K562 (cell line): ENCODE results near the gene SCN4A.

Source experiments
- CHCHD3 ChIP-seq: fragments of 250-450 bp; sonication (Bioruptor Pico); IDR thresholded peaks from 2 replicates; pipeline ENCODE4 v2.1.2; 2022; ENCODE audit warnings: mild to moderate bottlenecking
- CTCF ChIP-seq, 3 experiments: IDR thresholded peaks in 2 of 3; conservative IDR thresholded peaks in 1 of 3; 2 replicates each; pipeline ENCODE4 v1.5.1; 2011 to 2012; ENCODE audit warnings: low read length in 3 of 3, mild to moderate bottlenecking in 3 of 3, control low read depth in 2 of 3, improper control_type of control experiment in 1 of 3, inconsistent platforms in 1 of 3, low read depth in 1 of 3, mixed read lengths in 1 of 3, moderate library complexity in 1 of 3; ENCODE audit not compliant: insufficient read depth in 2 of 3
- HDAC2 ChIP-seq: fragments of 450-650 bp; IDR thresholded peaks from 2 replicates; pipeline ENCODE4 v1.6.1; 2016; ENCODE audit warnings: mild to moderate bottlenecking
- KDM5B ChIP-seq: fragments of 200-600 bp; sonication (generic); IDR thresholded peaks from 2 replicates; pipeline ENCODE4 v1.6.1; 2012; ENCODE audit warnings: low read depth, mild to moderate bottlenecking, moderate library complexity, low read length, control low read depth, inconsistent platforms; ENCODE audit not compliant: insufficient replicate concordance
- NRF1 ChIP-seq, 2 experiments: fragments of 450-650 bp; IDR thresholded peaks in 1 of 2; conservative IDR thresholded peaks in 1 of 2; 2 replicates each; pipeline ENCODE4 v1.6.1; 2014; ENCODE audit warnings: mild to moderate bottlenecking in 2 of 2
- PHF20 ChIP-seq: fragments of 450-650 bp; IDR thresholded peaks from 2 replicates; pipeline ENCODE4 v1.6.1; 2018; ENCODE audit not compliant: partially characterized antibody
- POU5F1 ChIP-seq: fragments of 150-350 bp; IDR thresholded peaks from 2 replicates; pipeline ENCODE4 v1.6.1; 2014; ENCODE audit warnings: borderline replicate concordance, low read length, low read depth, mild to moderate bottlenecking; ENCODE audit not compliant: partially characterized antibody
- PTRF ChIP-seq: fragments of 450-650 bp; IDR thresholded peaks from 2 replicates; pipeline ENCODE4 v1.6.1; 2016; ENCODE audit warnings: mild to moderate bottlenecking, missing genetic modification characterization, missing compliant biosample characterization
- RAD21 ChIP-seq, 2 experiments: fragments of 250-450 bp in 1 of 2; fragments of 450-650 bp in 1 of 2; sonication (Bioruptor Pico) in 1 of 2; formaldehyde crosslinking in 1 of 2; IDR thresholded peaks in 1 of 2; conservative IDR thresholded peaks in 1 of 2; 2 replicates each; pipeline versions ENCODE4 v1.4.0 to v1.8.0; 2020 to 2022; ENCODE audit warnings: mild to moderate bottlenecking in 2 of 2, moderate library complexity in 1 of 2
- RFX7 ChIP-seq: fragments of 250-450 bp; sonication (Bioruptor Pico); IDR thresholded peaks from 2 replicates; pipeline ENCODE4 v1.5.1; 2021; ENCODE audit warnings: mild to moderate bottlenecking
- SIN3A ChIP-seq, 2 experiments: fragments of 150-350 bp in 1 of 2; IDR thresholded peaks; 2 replicates each; pipeline ENCODE4 v1.6.1; 2011 to 2016; ENCODE audit warnings: borderline replicate concordance in 2 of 2, low read depth in 2 of 2, low read length in 2 of 2, mild to moderate bottlenecking in 2 of 2, moderate library complexity in 2 of 2; ENCODE audit not compliant: control insufficient read depth in 1 of 2
- SREBF1 ChIP-seq: fragments of 150-350 bp; IDR thresholded peaks from 2 replicates; pipeline ENCODE4 v1.6.1; 2014; ENCODE audit warnings: antibody characterized with exemption, low read depth, low read length, borderline replicate concordance
- ZNF780A ChIP-seq: fragments of 250-450 bp; sonication (Bioruptor Pico); IDR thresholded peaks from 2 replicates; pipeline ENCODE4 v1.5.0; 2021; ENCODE audit warnings: mild to moderate bottlenecking
- TF ChIP-seq, protein P1 (sequence below): sonication (generic); formaldehyde crosslinking; IDR thresholded peaks from 2 replicates; pipeline ENCODE4 v1.8.0; 2022; ENCODE audit warnings: mild to moderate bottlenecking, low read depth, missing genetic modification reagents

- TF ChIP-seq SREBF1: no peak
- TF ChIP-seq, protein P1, sequence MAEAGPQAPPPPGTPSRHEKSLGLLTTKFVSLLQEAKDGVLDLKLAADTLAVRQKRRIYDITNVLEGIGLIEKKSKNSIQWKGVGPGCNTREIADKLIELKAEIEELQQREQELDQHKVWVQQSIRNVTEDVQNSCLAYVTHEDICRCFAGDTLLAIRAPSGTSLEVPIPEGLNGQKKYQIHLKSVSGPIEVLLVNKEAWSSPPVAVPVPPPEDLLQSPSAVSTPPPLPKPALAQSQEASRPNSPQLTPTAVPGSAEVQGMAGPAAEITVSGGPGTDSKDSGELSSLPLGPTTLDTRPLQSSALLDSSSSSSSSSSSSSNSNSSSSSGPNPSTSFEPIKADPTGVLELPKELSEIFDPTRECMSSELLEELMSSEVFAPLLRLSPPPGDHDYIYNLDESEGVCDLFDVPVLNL: no peak
- TF ChIP-seq PTRF (tag): no peak
- no peak for TF ChIP-seq CTCF (IDR thresholded peaks at IDR 0.05 in 2 of 3, conservative IDR thresholded peaks at IDR 0.05 in 1 of 3; ENCODE audit: insufficient read depth in 2 of 3, low read depth in 1 of 3, low read length in 3 of 3)
- no peak for TF ChIP-seq RFX7 (CRISPR knock-in tag)
- no peak for TF ChIP-seq POU5F1
- TF ChIP-seq HDAC2: no peak
- TF ChIP-seq NRF1 (conservative IDR thresholded peaks at IDR 0.05 in 1 of 2, IDR thresholded peaks at IDR 0.05 in 1 of 2): no peak
- no peak for TF ChIP-seq RAD21 (CRISPR knock-in tag; conservative IDR thresholded peaks at IDR 0.05 in 1 of 2, IDR thresholded peaks at IDR 0.05 in 1 of 2)
- TF ChIP-seq PHF20: no peak
- TF ChIP-seq ZNF780A: no peak
- no peak for TF ChIP-seq SIN3A (IDR thresholded peaks at IDR 0.05; ENCODE audit: borderline replicate concordance in 2 of 2, control insufficient read depth in 1 of 2, low read depth in 2 of 2, low read length in 2 of 2)
- TF ChIP-seq KDM5B: no peak
- no peak for TF ChIP-seq CHCHD3 (CRISPR knock-in tag)
These were observed 36.1 kb upstream of the SCN4A start for GRCh38 chr17:64008830-64009229.
